ENCODE results near the gene ABHD8.

Gene ABHD8

GRCh38 chr19:17333611-17334413 lies 30.6 kb upstream of the ABHD8 start:
- DNase-seq, result peak; percentile 81

DNA sequence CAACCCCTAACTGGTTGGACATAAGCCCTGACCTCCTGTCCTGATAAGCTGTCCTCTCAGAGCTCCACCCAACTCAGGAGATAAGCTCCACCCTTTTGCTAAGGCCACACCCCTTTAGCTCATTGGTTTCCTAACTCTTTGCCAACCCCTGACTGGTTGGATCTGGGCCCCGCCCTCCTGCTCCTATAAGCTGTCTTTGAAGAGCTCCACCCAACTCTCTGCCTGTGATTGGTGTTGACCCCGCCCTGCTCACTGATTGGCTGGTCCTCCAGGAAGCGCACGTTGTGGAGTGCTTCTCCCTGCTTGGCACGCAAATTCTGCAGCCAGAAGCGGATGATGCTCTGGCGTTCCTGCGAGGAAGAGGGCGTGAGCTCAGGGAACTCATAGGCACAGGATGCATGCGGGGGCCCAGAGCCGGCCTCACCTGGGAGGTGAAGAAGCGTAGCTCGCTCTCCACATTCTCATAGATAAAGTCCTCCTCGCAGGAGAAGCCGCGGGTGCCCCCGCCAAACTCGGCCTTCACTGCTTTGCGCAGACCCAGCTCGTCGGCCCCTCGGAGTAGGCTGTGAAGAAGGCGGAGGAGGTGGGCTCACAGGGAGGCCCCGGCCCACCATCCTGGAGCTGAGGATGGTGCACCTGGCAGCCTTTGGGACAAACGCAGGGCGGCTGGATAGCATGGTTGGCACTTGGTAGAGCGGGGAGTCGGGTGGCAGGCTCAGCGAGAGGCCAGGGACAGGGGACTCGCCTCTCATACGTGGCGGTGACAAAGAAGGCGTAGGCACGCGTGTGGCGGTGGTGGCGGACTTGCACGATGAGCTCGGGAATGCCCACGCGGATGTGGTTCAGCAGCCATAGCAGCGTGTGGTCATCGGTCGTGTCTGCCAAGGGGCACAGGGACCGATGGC lies 29.7 kb upstream of the ABHD8 start:
- DNase-seq, result peak; percentile 40

DNA sequence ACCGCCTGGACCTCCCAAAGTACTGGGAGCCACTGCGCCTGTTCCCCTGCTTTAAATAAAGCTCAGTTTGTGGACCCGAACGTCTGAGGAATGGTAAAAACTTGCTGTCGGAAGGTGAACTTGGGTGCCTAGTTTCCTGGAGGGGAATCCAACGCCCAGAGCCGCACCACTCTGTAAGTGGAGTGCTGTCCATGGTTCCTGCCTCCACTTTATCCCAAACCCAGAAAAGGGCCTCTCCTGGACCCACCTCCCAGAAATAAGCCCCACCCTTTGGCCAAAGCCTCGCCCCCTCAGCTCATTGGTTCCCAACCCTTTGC lies 29.1 kb upstream of the ABHD8 start:
- no peak for DNase-seq

- no peak for DNase-seq
Measured at GRCh38 chr19:17331045-17331558, 27.9 kb upstream of the ABHD8 start.

DNA sequence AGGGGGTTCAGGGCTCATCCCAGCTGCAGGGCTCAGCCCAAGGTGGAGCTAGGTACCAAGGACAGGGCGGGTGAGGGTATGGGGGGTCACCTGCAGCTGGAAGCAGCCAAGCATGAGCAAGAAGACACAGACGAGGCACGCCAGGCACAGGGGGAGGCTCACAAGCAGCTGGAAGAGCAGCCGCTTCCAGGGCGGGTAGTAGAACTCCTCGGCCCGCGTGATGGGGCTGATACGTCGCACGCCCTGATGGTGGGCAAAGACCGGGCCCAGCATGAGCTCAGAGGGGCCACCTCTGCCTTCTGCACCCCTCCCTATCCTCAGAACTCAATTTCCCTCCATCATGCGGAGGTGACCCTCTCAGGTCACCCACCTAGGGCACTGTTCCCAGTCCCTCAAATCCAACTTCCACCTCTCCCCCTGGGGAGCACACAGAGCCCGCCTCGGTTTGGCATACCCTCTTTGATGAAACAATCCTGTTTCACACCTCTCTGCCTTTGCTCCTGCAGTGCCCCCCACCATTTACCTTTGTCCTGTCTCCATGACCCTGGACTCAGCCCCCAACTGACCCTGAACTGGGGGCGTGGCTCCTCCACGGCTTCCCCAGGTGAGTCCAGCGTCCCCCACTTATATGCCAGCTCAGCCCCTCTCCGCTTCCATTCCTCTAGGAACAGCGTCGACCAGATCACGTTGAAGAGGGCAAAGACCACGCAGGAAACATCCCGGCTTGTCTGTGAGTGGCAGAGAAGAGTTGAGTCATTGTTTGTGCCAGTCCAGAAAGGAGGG lies 27.2 kb upstream of the ABHD8 start:
- no peak for DNase-seq

DNA sequence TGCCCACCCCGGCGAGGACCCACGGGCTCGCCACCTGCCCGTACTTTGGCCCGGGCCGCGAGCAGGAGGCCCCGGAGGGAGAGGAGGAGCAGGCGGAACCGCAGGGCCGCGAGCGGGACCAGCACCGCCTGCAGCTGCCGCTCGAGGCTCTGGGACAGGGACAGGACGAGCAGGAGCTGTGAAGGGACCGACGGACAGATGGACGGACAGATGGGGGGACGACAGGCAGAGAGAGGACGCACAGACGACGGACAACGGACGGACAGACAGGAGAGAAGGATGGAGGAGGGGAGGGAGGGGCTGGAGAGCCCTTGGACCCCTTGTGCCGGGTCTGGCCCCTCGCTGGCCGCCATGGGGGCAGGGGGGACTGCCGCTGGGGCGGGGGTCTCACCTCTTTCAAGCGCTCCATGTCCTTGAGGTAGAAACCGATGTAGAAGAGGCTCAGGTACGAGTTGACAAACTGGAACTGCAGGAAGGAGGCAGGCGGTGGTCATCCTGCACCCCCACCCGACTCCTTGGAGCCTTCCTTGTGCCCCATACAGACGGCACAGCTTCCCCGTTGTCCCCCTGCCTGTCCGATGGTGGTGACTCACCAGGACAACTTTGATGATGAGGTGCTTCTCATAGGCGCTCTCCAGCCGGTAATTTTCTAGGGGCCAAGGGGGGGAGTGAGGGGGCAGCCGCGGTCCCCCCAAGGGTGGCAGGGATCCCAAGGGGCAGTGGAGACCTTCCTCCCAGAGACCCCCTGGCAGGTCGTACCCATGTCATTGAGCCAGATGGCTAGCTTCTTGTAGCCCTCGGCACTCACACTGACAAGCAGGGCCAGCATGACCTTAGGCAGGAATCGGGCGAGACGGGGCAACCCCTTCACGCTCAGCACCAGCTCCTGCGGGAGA lies 26.4 kb upstream of the ABHD8 start:
- no peak for DNase-seq

- DNase-seq, result no peak
Measured at GRCh38 chr19:17328517-17329365, 25.5 kb upstream of the ABHD8 start.

DNA sequence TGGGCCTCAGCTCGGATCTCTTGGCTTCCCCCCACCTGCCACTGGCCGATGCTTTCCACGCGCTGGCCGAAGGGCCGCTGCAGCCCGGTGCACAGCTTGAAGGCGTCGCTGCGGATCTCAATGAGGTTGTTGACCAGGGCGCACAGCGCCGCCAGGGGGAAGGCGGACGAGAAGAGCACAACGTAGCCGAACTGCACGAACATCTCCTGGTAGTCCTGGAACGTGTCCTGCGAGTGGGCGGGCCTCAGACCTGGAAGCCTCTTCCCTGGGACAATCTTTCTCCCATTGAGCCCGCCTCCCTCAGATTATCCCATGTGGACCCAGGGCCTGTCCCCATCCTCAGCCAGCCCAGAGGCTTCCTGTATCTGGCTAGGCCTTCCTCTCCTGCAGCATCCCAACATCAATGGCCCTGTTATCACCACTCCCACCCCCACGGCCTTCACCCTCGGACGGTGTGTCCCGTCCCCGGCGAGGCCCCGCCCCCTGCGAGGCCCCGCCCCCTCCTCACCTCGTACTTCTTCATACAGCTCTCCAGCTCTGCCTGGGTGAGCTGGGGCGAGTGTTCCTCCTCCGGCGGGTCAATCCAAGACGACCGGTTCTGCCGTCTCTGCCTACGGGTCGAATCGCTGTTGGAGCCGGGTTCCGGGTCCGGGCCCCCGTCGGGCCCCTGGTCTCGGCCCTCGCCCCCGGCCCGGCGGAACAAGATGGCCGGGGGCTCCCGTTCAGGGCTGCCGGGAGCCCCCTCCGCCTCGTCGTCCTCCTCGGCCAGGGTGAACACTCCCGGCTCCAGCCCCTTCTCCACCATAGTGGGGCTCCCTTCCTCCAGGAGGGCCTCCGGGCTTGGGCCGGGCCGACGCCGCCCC lies 24.7 kb upstream of the ABHD8 start:
- DNase-seq, result no peak

DNA sequence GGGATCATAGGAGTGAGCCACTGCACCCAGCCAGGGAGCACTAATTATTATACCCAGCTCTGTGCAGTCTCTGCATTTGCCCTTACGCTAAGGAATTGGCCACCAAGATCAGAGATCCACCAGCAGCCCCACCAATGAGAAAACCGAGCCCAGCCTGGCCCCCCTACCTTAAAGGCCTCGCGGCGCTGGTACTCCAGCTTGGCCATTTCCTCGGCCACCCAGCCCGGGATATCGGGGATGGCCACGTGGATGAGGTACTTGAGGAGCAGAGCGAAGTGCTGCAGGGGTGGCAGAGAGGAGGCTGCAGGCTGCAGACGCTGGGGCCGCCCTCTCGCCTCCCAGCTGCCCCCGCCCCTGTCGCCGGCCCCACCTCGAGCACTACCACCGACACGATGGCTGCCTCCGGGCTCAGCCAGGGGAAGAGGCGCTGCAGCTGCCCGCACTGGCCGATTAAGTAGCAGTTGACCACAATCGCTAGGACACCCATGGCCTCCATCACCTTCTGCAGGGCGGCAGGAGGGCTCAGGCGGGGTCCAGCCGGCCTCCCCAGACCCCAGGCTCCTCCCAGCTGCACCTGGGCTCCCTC lies 23.9 kb upstream of the ABHD8 start:
- no peak for DNase-seq

- DNase-seq, result no peak
Measured at GRCh38 chr19:17326595-17326966, 23.4 kb upstream of the ABHD8 start.

GRCh38 chr19:17325881-17326594 lies 22.8 kb upstream of the ABHD8 start:
- DNase-seq, result no peak

DNA sequence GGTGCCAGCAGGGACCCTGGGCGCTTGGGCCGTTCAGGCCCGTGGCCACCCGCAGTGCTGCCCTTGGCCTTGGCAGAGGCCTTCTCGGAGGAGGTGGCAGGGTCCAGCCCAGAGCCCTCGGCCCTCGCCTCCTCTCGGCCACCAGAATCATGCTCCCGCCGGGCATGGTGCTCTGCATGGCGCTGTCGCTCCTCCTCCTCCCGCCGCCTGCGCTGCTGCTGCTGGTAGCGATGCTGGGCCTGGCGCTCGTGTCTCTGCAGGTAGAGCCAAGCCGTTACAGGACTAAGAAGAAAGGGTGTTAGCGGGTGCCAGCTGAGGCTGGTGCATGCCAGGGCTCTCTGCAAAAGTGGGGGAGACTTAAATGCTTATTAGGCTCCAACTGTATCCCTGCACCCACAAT lies 21.9 kb upstream of the ABHD8 start:
- no peak for DNase-seq

DNA sequence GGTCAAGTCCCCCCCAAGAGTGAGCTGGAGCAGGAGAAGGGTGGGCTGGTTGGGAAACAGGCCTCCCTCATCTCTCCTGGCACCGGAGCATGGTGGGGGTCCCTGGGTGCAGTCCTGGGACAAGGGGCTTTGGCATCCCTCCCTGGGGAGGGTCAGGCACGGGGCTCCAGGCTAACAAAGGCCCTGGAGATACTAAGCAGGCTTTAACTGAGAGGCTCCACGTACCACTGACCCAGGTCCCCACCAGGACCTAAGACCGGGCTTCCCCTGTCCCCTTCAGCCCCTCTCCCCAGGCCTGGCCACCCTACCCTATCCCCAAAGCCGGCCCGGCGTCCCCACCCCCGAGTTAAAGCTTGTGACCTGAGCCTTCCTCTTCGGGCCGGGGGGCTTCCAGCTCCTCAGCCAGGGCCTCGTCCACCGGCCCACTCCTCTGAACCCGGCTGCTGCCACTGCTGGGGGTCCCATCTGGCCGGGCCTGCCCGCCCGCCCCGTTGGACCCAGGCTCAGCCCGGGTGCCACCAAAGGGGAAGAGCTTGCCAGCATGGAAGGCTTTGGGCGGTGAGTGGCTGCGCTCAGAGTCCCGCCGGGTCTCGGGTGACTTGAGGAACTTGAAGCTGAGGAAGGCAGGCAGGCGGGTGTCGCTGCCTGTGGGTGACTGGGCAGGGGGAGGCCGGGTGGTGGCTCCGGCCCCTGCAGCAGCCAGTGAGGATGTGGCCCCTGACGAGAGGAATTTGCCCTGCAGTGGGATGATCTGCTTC lies 21.3 kb upstream of the ABHD8 start:
- no peak for DNase-seq

DNA sequence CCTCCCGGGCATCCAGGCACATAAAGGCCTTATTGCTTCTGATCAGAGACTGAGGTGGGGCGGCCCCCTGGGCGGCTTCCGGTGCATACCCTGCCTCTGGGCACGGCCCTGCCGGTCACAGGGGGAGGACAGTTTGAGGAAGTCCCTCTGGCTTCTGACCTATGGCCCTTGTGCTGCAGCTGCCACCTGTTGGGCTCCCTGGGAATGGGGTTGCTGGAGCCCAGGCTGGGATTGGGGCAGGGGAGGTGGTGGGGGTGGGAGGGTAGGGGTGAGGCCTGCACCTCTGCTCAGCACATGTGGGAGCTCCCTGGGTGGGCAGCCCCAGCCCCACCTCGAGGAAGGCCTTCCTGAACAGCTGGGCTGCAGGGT lies 20.7 kb upstream of the ABHD8 start:
- no peak for DNase-seq

- no peak for DNase-seq
Measured at GRCh38 chr19:17323300-17323963, 20.2 kb upstream of the ABHD8 start.

DNA sequence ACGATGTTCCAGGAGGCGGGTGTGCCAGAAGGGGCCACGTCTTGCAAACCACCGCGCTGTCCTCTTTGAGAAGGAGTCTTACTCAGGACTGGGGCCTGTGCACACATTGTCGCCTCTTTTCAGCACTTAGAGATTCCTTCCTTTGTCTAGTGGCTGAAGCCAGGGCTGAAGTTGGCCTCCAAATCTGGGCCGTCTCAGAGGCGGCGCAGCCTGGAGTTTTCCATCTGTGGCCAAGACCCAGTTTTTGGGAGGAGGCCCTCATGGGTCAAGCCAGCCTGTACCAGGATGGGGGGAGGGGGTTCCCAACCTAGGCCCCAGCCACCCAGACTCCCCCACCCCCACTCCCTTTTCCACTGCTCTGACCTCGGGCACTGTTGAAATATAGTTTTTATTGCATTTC lies 19.6 kb upstream of the ABHD8 start:
- DNase-seq, result no peak

GRCh38 chr19:17321655-17322489 lies 18.6 kb upstream of the ABHD8 start:
- DNase-seq, result no peak
